GM18498 (cell line): ENCODE data around the gene KRTAP12-4.
"Not testable (repeated sequence)": the region's sequence is repeated elsewhere in the genome, so short reads cannot be mapped to it uniquely, and the experiment has no call there.

Experiments used
- ATAC-seq: cut with Tn5 transposase; IDR thresholded peaks from one replicate; pipeline ENCODE4 v1.9.1; 2021; ENCODE audit warnings: mild to moderate bottlenecking, moderate library complexity; ENCODE audit not compliant: unreplicated experiment

The KRTAP12-4 gene

DNA sequence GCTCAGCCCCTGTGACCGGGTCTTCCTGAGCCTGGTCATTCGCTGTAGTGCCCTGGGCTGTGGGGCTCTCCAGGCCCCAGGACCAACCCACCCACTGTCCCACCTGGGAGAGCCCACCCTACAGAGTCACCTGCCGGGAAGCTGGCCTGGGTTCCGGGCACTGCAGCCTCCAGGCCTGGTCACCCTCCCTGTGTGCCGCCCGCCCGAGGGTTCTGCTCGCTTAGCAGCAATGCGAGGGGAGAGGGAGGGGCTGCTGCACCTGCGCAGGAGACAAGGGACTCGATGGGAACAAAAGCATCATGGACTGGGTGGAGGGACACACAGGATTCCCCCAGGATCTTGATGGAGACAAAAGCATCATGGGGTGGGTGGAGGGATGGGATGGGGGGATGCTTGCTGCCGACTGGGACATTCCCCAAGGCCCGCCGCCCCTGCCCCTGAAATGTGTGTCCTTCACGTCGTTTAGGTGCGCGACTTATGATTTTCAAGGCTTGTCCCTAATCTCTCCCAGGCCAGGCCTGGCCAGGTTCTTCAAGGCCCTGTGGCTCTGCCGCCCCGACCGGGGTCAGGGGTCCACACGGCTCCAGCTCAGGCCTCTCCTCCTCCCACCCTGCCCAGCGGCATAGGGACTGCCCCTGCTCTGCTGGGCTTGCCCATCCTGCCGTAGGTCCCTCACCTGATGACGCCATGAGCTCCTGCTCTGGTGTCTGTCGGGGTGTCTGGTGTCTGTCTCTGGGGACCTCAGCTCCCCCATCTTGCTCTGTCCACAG is 40.9 kb downstream of the KRTAP12-4 start:
- ATAC-seq: no peak

DNA sequence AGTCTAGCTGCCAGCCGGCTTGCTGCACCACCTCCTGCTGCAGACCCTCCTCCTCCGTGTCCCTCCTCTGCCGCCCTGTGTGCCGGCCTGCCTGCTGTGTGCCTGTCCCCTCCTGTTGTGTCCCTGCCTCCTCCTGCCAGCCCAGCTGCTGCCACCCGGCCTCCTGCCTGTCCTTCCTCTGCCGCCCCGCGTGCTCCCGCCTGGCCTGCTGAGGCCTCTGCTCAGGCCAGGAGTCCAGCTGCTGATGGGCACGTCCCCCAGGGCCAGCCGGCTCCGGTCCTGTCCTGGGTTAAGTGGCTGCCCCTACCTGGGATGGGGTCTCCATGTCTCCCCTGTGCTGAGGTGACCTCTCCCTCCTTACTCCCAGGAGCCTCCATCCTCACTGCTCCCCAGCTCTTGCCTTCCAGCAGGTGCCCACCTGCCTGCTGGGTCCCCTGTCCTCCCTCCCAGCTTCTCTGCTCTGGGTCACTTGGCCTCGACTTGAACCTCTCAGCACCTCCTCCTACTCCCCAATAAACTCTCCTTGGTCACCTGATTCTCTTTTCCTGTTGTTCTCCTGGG is 41.7 kb downstream of the KRTAP12-4 start:
- ATAC-seq: no peak

DNA sequence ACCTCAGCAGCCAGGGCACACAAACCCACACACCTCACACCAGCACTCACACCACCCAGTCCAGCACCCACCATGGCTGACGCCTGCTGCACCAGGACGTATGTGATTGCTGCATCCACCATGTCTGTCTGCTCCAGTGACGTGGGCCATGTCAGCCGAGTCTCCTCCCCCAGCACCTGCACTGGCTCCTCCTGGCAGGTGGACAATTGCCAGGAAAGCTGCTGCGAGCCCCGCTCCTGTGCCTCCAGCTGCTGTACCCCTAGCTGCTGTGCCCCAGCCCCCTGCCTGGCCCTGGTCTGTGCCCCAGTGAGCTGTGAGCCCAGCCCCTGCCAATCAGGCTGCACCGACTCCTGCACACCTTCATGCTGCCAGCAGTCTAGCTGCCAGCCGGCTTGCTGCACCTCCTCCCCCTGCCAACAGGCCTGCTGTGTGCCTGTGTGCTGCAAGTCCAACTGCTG is 42.4 kb downstream of the KRTAP12-4 start, which contains the start of gene KRTAP10-8:
Gene KRTAP10-8, plus strand, starts transcription at position 51 of the 458 bp plus-strand sequence. Its CDS starts 22 bp downstream, at position 73.
- ATAC-seq: no peak

DNA sequence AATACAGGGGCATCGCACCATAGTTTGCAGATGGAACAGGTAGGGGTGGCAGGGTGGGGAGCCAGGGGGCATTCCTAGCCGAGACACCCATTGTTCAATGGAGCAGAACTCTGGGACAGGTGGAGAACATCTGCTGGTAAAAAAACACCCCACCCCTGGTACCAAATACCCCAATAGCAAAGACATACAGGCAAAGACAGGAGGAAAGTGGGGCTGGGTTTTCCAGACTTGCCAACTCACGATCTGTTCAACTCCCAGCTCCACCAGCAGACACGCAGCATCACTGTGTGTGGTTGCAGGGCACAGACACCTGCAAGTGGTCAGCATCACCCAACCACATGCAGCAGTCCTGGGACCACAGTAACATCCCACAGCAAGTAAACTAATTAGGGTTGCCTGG is 42.9 kb downstream of the KRTAP12-4 start:
- ATAC-seq: no peak

DNA sequence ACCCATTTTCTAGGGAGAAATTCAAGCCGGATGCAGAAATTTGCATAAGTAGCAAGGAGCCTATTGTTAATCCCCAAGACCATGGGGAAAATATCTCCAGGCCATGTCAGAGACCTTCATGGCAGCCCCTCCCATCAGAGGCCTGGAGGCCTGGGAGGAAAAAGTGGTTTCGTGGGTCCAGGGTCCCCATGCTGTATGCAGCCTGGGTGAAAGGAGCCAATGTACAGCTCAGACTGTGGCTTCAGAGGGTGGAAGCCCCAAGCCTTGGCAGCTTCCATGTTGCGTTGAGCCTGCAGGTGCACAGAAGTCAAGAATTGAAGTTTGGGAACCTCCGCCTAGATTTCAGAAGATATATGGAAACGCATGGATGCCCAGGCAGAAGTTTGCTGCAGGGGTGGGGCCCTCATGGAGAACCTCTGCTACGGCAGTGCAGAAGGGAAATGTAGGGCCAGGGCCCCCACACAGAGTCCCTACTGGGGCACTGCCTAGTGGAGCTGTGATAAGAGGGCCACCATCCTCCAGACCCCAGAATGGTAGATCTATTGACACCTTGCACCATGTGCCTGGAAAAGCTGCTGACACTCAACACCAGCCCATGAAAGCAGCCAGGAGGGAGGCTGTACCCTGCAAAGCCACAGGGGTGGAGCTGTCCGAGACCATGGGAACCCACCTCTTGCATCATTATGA is 44.2 kb downstream of the KRTAP12-4 start:
- ATAC-seq: not testable (repeated sequence)

DNA sequence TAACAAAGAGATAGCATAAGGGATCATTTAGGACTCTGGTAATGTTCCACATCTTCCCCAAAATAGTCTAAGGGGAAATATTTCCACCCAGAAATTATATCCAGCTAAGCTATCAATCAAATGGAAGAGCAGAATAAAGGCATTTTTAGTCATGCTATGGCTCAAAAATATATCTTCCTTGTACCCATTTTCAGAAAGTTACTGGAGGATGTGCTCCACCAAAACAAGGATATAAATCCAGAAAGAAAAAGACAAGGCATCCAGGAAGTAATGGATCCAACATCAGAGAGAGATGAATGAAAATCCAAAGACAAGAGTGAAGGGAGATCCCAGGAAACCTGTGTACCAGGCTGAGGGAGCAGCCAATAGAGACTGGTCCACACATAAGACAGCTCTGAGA is 45.3 kb downstream of the KRTAP12-4 start:
- no peak for ATAC-seq

DNA sequence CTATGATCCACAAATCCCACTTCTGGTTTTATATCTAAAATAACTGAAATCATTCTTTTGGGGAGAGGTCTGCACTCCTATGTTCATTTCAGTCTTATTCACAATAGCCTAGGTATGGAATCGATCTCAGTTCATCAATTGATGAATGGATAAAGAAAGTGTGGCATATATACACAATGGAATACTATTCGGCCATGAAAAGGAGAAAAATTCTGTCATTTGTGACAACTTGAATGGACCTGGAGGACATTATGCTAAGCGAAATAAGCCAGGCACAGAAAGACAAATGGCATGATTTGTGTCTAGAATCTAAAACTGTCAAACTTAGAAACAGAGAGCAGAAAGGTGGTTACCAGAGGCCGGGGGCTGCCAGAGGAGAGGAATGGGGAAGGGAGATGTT is 48.0 kb downstream of the KRTAP12-4 start:
- ATAC-seq: no peak
